ENCODE data around the gene ZNFX1. TPM values are rescaled to one million over a fixed set of nuclear protein-coding genes. Genes with fewer than 3 reads are reported as not detected.

Gene ZNFX1
- polyA plus RNA-seq: 10 to 100 TPM in 3 of 4 donors, 1 to 10 TPM in 1; 9.9 to 13.4 (median 11.9) TPM
- long read RNA-seq, donor 1, partial matches to known transcripts: 2,354 of 2,687 reads
- long read RNA-seq, donor 1, other reads (novel, unspliced or antisense): 333 of 2,687 reads
- long read RNA-seq, donor 2: 0 reads
- long read RNA-seq, donor 3, partial matches to known transcripts: 725 of 1,059 reads
- long read RNA-seq, donor 3, other reads (novel, unspliced or antisense): 334 of 1,059 reads
- long read RNA-seq, donor 4: 0 reads
- long read RNA-seq, donor 5: 0 reads
- long read RNA-seq, donor 6, partial matches to known transcripts: 776 of 862 reads
- long read RNA-seq, donor 6, other reads (novel, unspliced or antisense): 86 of 862 reads
- long read RNA-seq, donor 7, partial matches to known transcripts: 161 of 792 reads
- long read RNA-seq, donor 7, other reads (novel, unspliced or antisense): 631 of 792 reads
- long read RNA-seq, donor 8: 0 reads
- long read RNA-seq, donor 9, partial matches to known transcripts: 132 of 228 reads
- long read RNA-seq, donor 9, other reads (novel, unspliced or antisense): 96 of 228 reads
- long read RNA-seq, donor 10, partial matches to known transcripts: 855 of 1,337 reads
- long read RNA-seq, donor 10, other reads (novel, unspliced or antisense): 482 of 1,337 reads

DNA sequence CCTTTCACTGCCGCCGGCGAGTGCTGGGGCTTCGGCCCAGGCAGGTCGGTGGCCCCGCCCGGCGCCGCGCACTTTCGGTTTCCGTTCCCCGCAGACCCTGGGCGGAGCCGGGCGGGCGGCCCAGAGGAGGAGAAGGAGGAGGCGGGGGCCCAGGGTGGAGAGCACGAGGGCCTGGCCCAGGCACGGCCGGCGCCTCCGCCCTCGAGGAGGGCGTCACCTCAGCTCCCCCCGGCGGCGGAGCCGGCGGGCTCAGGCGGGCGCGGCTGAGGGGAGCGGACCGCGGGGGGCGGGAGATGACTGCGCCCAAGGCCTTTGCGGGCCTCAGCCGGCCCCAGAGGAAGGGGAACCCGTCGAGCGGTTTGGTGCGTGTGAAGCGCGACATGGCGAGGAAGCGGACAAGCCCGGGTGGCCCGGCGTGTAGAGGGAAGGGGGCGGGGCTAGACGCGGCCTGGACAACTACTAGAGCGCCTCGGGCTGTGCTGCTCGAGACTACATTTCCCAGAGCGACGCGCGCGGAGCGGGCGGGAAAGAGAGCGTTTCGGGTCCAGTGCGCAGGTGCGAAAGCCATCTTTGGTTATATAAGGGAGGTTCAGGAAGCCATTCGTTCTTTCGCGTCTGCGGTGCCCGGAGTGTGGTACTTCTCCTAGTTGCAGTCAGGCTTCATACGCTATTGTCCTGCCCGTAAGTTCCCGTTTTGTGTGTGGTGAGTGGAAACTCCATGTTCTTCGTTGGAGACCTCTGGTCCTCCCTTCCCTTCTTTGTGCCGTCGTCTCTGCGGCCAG is at the start of gene ZNFX1:
ZNFX1 (minus strand) TSS at position 22 of the 782 bp plus-strand sequence. CDS start 2,218 bp downstream, outside the sequence.
- H3K36me3 ChIP-seq (ENCODE audit: control insufficient read depth in 3 of 3, insufficient read depth in 2 of 3, low read depth in 1 of 3, low read length in 3 of 3): peaks cover 28 to 49% (median 40%) of the 10 kb centered on the region in 3 donors

DNA sequence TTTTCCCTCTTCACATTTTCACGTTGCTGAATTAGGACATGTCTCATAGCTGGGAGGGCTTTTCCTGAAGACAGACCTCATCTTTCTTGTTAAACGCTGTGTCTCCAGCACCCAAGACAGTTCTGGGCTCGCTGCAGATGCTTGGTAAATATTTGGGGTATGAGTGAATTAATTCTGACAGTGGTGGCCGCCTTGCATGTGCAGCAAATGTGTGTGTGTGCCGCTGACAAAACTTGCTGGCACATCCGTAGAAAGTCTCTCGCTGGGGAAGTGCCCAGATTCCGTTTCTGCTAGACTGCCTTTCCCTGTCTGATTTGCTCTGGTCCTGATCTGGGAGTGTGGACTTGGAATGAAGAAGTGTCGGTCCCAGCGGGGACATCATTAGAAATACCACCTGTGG is 48.2 kb upstream of the ZNFX1 start:
- Histone ChIP-seq H3K27me3 (ENCODE audit: control insufficient read depth in 3 of 3, insufficient read depth in 3 of 3, low read length in 3 of 3) (peaks cover 0 to 40% (median 0%) of the 10 kb centered on the region in 3 donors), H3K4me1 (ENCODE audit: control insufficient read depth in 3 of 3, insufficient read depth in 2 of 3, low read depth in 1 of 3, low read length in 2 of 3) (no peaks in the 10 kb centered on the region), H3K27ac (ENCODE audit: low read depth in 1 of 3, low read length in 2 of 3) (no peak overlapping the region), H3K36me3 (ENCODE audit: control insufficient read depth in 3 of 3, insufficient read depth in 2 of 3, low read depth in 1 of 3, low read length in 3 of 3) (no peaks in the 10 kb centered on the region), H3K4me3 (ENCODE audit: low read depth in 1 of 3, low read length in 3 of 3) (no peak overlapping the region), H3K9me3 (ENCODE audit: control insufficient read depth in 2 of 2, insufficient read depth in 1 of 2, low read depth in 1 of 2, low read length in 1 of 2) (no peaks in the 10 kb centered on the region)
- FAIRE-seq (no peak), DNase-seq (no peak)
- 54 to 65% (median 61%) methylated on average over 10 of the region's 10 CpGs for WGBS, 3 donors

More for the DNA sequence above, at the start of gene ZNFX1:
- peak; percentile 99 for DNase-seq
- H3K27ac ChIP-seq (ENCODE audit: low read depth in 1 of 3, low read length in 2 of 3): peak within 1 kb of the TSS; percentile 92 to 97 (median 94)
- no peak for FAIRE-seq
- peaks cover 1 to 34% of the 10 kb centered on the region in 2 donors for H3K9me3 ChIP-seq (ENCODE audit: control insufficient read depth in 2 of 2, insufficient read depth in 1 of 2, low read depth in 1 of 2, low read length in 1 of 2)
- WGBS, 3 donors: 0 to 1% (median 0%) methylated on average over 67 to 80 of the region's 80 CpGs
- peaks cover 0 to 26% (median 16%) of the 10 kb centered on the region in 3 donors for H3K4me1 ChIP-seq (ENCODE audit: control insufficient read depth in 3 of 3, insufficient read depth in 2 of 3, low read depth in 1 of 3, low read length in 2 of 3)
- peak within 1 kb of the TSS; percentile 85 to 95 (median 94) for H3K4me3 ChIP-seq (ENCODE audit: low read depth in 1 of 3, low read length in 3 of 3)
- H3K27me3 ChIP-seq (ENCODE audit: control insufficient read depth in 3 of 3, insufficient read depth in 3 of 3, low read length in 3 of 3): no peaks in the 10 kb centered on the region

DNA sequence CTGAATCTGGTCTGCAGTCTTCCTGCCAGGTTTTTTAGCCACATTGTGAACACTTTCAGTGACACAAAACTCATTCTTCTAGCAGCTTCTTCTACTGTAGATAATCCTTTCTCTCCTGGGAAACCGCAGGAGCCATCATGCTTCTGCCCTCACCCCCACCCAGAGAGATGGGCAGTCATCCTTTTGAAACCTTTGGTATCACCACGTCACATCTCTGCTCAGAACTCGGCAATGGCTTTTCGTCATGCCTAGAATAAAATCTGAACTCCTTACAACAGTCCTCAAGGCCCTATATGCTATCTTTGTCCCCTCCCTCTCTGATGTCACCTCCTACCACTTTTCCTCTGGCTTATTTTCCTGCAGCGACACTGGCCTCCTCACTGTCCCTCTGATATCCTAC is 46.4 kb upstream of the ZNFX1 start:
- Histone ChIP-seq H3K4me3 (ENCODE audit: low read depth in 1 of 3, low read length in 3 of 3) (no peak overlapping the region), H3K4me1 (ENCODE audit: control insufficient read depth in 3 of 3, insufficient read depth in 2 of 3, low read depth in 1 of 3, low read length in 2 of 3) (peaks cover 0 to under 1% (median 0%) of the 10 kb centered on the region in 3 donors), H3K27ac (ENCODE audit: low read depth in 1 of 3, low read length in 2 of 3) (no peak overlapping the region), H3K36me3 (ENCODE audit: control insufficient read depth in 3 of 3, insufficient read depth in 2 of 3, low read depth in 1 of 3, low read length in 3 of 3) (no peaks in the 10 kb centered on the region), H3K27me3 (ENCODE audit: control insufficient read depth in 3 of 3, insufficient read depth in 3 of 3, low read length in 3 of 3) (peaks cover 3 to 51% (median 7%) of the 10 kb centered on the region in 3 donors), H3K9me3 (ENCODE audit: control insufficient read depth in 2 of 2, insufficient read depth in 1 of 2, low read depth in 1 of 2, low read length in 1 of 2) (no peaks in the 10 kb centered on the region)
- 75 to 90% (median 85%) methylated on average over 5 of the region's 5 CpGs for WGBS, 3 donors
- FAIRE-seq: no peak
- DNase-seq: no peak

DNA sequence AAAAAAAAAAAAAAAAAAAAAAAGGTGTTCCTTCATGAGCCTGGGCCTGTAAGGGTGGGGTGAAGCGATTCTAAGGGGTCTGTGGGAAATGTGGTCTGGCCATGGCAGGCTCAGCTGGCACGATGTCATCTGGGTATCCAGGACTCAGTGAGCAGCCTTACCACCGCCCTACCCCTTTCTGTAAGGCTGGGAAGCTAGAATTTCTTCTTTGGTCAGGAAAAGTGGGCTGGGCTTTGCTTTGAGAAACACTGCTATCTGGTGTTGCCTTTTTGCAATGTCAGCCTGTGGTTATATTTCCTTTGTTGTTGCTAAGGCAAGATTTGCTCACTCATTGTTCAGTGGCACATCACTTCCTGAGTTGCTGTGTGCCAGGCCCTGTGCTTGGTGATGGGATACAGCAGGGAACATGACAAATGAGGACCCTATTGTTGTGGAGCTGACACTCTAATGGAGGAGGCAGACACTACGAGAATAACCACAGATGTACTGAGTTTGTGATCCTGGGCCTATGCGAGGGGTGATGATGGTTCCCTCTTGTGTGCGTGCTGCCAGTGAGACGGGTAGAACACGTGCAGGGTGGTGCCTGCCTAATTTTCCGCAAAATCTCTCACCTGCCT is 45.9 kb upstream of the ZNFX1 start:
- Histone ChIP-seq H3K4me1 (ENCODE audit: control insufficient read depth in 3 of 3, insufficient read depth in 2 of 3, low read depth in 1 of 3, low read length in 2 of 3) (peaks cover 0 to 4% (median 0%) of the 10 kb centered on the region in 3 donors), H3K9me3 (ENCODE audit: control insufficient read depth in 2 of 2, insufficient read depth in 1 of 2, low read depth in 1 of 2, low read length in 1 of 2) (no peaks in the 10 kb centered on the region), H3K36me3 (ENCODE audit: control insufficient read depth in 3 of 3, insufficient read depth in 2 of 3, low read depth in 1 of 3, low read length in 3 of 3) (no peaks in the 10 kb centered on the region), H3K4me3 (ENCODE audit: low read depth in 1 of 3, low read length in 3 of 3) (no peak overlapping the region), H3K27me3 (ENCODE audit: control insufficient read depth in 3 of 3, insufficient read depth in 3 of 3, low read length in 3 of 3) (peaks cover 3 to 56% (median 9%) of the 10 kb centered on the region in 3 donors), H3K27ac (ENCODE audit: low read depth in 1 of 3, low read length in 2 of 3) (no peak overlapping the region)
- FAIRE-seq: no peak
- 46 to 67% (median 59%) methylated on average over 9 of the region's 9 CpGs for WGBS, 3 donors
- peak; percentile 36 to 47 for DNase-seq

DNA sequence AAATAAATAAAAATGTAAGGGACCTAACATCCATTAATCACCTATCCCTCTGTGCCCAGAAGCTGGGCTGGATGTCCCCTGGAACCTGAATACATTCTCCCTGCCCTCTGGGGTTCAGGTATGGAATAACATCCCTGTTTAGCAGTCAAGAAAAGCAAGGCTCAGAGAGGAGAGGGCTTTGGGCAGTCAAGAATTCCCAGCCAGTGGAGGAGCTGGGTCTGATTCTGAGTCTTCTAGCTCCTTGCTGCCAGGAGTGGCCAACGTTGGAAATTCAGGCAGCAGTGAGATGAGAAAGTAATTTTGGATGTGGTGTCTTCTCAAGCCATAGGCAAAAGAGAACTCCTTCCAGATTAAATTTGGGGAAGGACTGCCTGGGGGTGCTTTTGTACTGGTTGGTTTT is 42.6 kb upstream of the ZNFX1 start:
- 0% methylated on average over 1 of the region's 1 CpG for WGBS, 3 donors
- peaks cover 0 to 8% (median 0%) of the 10 kb centered on the region in 3 donors for H3K4me1 ChIP-seq (ENCODE audit: control insufficient read depth in 3 of 3, insufficient read depth in 2 of 3, low read depth in 1 of 3, low read length in 2 of 3)
- no peaks in the 10 kb centered on the region for H3K36me3 ChIP-seq (ENCODE audit: control insufficient read depth in 3 of 3, insufficient read depth in 2 of 3, low read depth in 1 of 3, low read length in 3 of 3)
- H3K27me3 ChIP-seq (ENCODE audit: control insufficient read depth in 3 of 3, insufficient read depth in 3 of 3, low read length in 3 of 3): peaks cover 3 to 72% (median 13%) of the 10 kb centered on the region in 3 donors
- no peak overlapping the region for H3K27ac ChIP-seq (ENCODE audit: low read depth in 1 of 3, low read length in 2 of 3)
- FAIRE-seq (no peak), DNase-seq (peak; percentile 24 to 33)
- no peak overlapping the region for H3K4me3 ChIP-seq (ENCODE audit: low read depth in 1 of 3, low read length in 3 of 3)
- no peaks in the 10 kb centered on the region for H3K9me3 ChIP-seq (ENCODE audit: control insufficient read depth in 2 of 2, insufficient read depth in 1 of 2, low read depth in 1 of 2, low read length in 1 of 2)

DNA sequence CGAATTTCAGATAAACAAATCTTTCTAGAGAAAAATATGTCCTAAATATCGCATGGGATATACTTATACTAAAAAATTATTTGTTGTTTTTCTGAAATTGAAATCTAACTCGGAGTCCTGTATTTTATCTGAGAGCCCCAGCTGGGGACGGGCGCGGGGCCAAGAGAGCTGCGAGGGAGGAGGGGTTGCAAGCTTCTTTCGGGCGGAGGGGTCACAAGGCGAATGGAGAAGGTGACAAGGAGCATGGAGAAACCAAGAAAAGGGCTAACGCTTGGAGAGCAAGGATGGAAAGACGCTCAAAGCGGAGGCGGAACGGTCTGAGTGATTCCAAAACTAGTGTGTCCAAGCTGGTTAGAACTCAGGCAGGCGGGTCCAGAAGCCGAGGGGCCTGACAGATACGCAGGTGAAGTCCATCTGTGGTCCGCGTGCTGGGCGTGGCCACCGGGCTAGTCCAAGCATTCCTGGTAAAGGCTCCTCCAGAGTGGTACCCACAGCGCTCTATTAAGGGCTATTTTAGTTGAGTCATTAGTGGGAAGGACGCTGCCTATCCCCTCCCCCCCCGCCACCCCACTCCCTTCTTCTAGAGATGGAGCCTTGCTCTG is 41.5 kb upstream of the ZNFX1 start:
- H3K9me3 ChIP-seq (ENCODE audit: control insufficient read depth in 2 of 2, insufficient read depth in 1 of 2, low read depth in 1 of 2, low read length in 1 of 2): no peaks in the 10 kb centered on the region
- WGBS, 3 donors: 15 to 22% (median 17%) methylated on average over 25 of the region's 25 CpGs
- FAIRE-seq (no peak), DNase-seq (no peak)
- no peak overlapping the region for H3K4me3 ChIP-seq (ENCODE audit: low read depth in 1 of 3, low read length in 3 of 3)
- no peaks in the 10 kb centered on the region for H3K36me3 ChIP-seq (ENCODE audit: control insufficient read depth in 3 of 3, insufficient read depth in 2 of 3, low read depth in 1 of 3, low read length in 3 of 3)
- H3K27ac ChIP-seq (ENCODE audit: low read depth in 1 of 3, low read length in 2 of 3): no peak overlapping the region
- peaks cover 3 to 67% (median 13%) of the 10 kb centered on the region in 3 donors for H3K27me3 ChIP-seq (ENCODE audit: control insufficient read depth in 3 of 3, insufficient read depth in 3 of 3, low read length in 3 of 3)
- H3K4me1 ChIP-seq (ENCODE audit: control insufficient read depth in 3 of 3, insufficient read depth in 2 of 3, low read depth in 1 of 3, low read length in 2 of 3): peaks cover 0 to 8% (median 0%) of the 10 kb centered on the region in 3 donors

DNA sequence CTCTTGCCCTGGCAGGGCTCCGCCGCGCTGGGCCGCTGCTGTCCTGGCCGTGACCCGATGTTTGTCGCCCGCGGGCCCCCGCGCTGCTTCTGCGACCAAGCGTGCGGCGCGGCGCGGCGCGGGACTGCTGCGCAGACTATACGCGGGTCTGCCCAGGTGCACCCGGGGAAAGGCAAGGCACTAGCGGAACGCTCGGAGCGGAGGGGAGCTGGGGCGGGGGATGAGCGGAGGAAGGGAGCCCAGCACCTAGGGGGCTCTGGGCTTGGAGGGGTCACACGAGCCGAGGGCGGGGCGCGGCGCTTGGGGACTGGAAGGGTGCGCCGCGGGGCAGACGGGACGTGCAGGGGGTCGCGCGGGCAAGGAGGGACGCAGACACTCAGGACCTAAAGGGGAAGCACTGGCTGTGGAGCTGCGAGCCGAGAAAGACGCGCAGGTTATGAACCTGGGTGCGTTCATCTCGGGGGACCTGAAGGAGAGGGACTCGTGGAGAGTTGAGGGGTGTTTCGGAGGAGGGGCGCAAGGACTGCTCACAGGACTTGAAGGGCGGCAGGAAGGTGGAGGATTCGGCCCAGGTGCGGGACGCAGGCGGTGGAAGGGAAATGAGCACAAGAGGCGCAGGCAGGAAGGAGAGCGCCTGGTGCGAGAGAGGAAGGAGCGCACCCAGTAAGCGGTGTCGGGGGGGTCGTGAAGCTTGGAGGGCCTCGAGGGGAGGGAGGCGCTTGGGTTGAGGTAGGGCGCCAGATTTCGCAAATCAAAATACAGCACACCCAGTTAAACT is 40.8 kb upstream of the ZNFX1 start:
- 2 to 10% (median 9%) methylated on average over 59 to 70 of the region's 70 CpGs for WGBS, 3 donors
- peaks cover 3 to 67% (median 13%) of the 10 kb centered on the region in 3 donors for H3K27me3 ChIP-seq (ENCODE audit: control insufficient read depth in 3 of 3, insufficient read depth in 3 of 3, low read length in 3 of 3)
- peaks cover 0 to 8% (median 0%) of the 10 kb centered on the region in 3 donors for H3K4me1 ChIP-seq (ENCODE audit: control insufficient read depth in 3 of 3, insufficient read depth in 2 of 3, low read depth in 1 of 3, low read length in 2 of 3)
- H3K9me3 ChIP-seq (ENCODE audit: control insufficient read depth in 2 of 2, insufficient read depth in 1 of 2, low read depth in 1 of 2, low read length in 1 of 2): no peaks in the 10 kb centered on the region
- DNase-seq (peak in 1 of 2 donors; percentile 34), FAIRE-seq (no peak)
- H3K27ac ChIP-seq (ENCODE audit: low read depth in 1 of 3, low read length in 2 of 3): no peak overlapping the region
- peak overlapping the region in 2 of 3 donors; percentile 13 to 35 for H3K4me3 ChIP-seq (ENCODE audit: low read depth in 1 of 3, low read length in 3 of 3)
- no peaks in the 10 kb centered on the region for H3K36me3 ChIP-seq (ENCODE audit: control insufficient read depth in 3 of 3, insufficient read depth in 2 of 3, low read depth in 1 of 3, low read length in 3 of 3)

Data from small intestine (tissue), 16 donors.